K562 (cell line): ENCODE data around the gene SLC25A2.

Source experiments
- BHLHE40 ChIP-seq: IDR thresholded peaks from 2 replicates; pipeline ENCODE4 v1.6.1; 2011; ENCODE audit warnings: low read length, improper control_type of control experiment
- CTCF ChIP-seq, 3 experiments: IDR thresholded peaks in 2 of 3; conservative IDR thresholded peaks in 1 of 3; 2 replicates each; pipeline ENCODE4 v1.5.1; 2011 to 2012; ENCODE audit warnings: low read length in 3 of 3, mild to moderate bottlenecking in 3 of 3, control low read depth in 2 of 3, improper control_type of control experiment in 1 of 3, inconsistent platforms in 1 of 3, low read depth in 1 of 3, mixed read lengths in 1 of 3, moderate library complexity in 1 of 3; ENCODE audit not compliant: insufficient read depth in 2 of 3
- DMBX1 ChIP-seq: fragments of 250-450 bp; sonication (Bioruptor Pico); IDR thresholded peaks from 2 replicates; pipeline ENCODE4 v1.8.0; 2022; ENCODE audit warnings: inconsistent platforms, mild to moderate bottlenecking, moderate library complexity, borderline replicate concordance
- HMGXB4 ChIP-seq: sonication (generic); formaldehyde crosslinking; IDR thresholded peaks from 2 replicates; pipeline ENCODE4 v1.8.1; 2023; ENCODE audit warnings: mild to moderate bottlenecking, missing genetic modification reagents
- MLX ChIP-seq, 2 experiments: fragments of 450-650 bp in 1 of 2; sonication (generic) in 1 of 2; formaldehyde crosslinking; conservative IDR thresholded peaks; 2 replicates each; pipeline versions ENCODE4 v1.4.0 to v1.8.1; 2020 to 2022; ENCODE audit warnings: mild to moderate bottlenecking in 1 of 2, missing genetic modification reagents in 1 of 2
- RFX5 ChIP-seq: IDR thresholded peaks from 2 replicates; pipeline ENCODE4 v1.6.1; 2011; ENCODE audit warnings: low read depth, mild to moderate bottlenecking, improper control_type of control experiment, low read length
- ZBTB1 ChIP-seq: sonication (generic); formaldehyde crosslinking; IDR thresholded peaks from 2 replicates; pipeline ENCODE4 v1.8.1; 2023; ENCODE audit warnings: missing genetic modification reagents, low read depth, mild to moderate bottlenecking, borderline replicate concordance
- ZNF217 ChIP-seq: sonication (generic); formaldehyde crosslinking; IDR thresholded peaks from 2 replicates; pipeline ENCODE4 v1.8.0; 2022; ENCODE audit warnings: mild to moderate bottlenecking, missing genetic modification reagents
- TF ChIP-seq, protein P1 (sequence below): fragments of 450-650 bp; IDR thresholded peaks from 2 replicates; pipeline ENCODE4 v1.6.1; 2018; ENCODE audit not compliant: partially characterized antibody
- TF ChIP-seq, protein P2 (sequence below): fragments of 450-650 bp; formaldehyde crosslinking; IDR thresholded peaks from 2 replicates; pipeline ENCODE4 v1.4.0; 2022; ENCODE audit warnings: mild to moderate bottlenecking, moderate library complexity
- TF ChIP-seq, protein P3 (sequence below): sonication (generic); formaldehyde crosslinking; IDR thresholded peaks from 2 replicates; pipeline ENCODE4 v1.5.0; 2020; ENCODE audit warnings: missing genetic modification reagents

GRCh38 chr5:141343953-141344463, 40.2 kb upstream of the SLC25A2 start:
- TF ChIP-seq BHLHE40 (no peak), CTCF (IDR thresholded peaks at IDR 0.05 in 2 of 3, conservative IDR thresholded peaks at IDR 0.05 in 1 of 3; ENCODE audit: insufficient read depth in 2 of 3, low read depth in 1 of 3, low read length in 3 of 3) (no peak), RFX5 (no peak), DMBX1 (CRISPR knock-in tag) (no peak), HMGXB4 (CRISPR knock-in tag) (no peak), ZNF217 (CRISPR knock-in tag) (no peak), MLX (CRISPR knock-in tag; conservative IDR thresholded peaks at IDR 0.05) (no peak), ZBTB1 (CRISPR knock-in tag) (no peak)
- TF ChIP-seq, protein P1, sequence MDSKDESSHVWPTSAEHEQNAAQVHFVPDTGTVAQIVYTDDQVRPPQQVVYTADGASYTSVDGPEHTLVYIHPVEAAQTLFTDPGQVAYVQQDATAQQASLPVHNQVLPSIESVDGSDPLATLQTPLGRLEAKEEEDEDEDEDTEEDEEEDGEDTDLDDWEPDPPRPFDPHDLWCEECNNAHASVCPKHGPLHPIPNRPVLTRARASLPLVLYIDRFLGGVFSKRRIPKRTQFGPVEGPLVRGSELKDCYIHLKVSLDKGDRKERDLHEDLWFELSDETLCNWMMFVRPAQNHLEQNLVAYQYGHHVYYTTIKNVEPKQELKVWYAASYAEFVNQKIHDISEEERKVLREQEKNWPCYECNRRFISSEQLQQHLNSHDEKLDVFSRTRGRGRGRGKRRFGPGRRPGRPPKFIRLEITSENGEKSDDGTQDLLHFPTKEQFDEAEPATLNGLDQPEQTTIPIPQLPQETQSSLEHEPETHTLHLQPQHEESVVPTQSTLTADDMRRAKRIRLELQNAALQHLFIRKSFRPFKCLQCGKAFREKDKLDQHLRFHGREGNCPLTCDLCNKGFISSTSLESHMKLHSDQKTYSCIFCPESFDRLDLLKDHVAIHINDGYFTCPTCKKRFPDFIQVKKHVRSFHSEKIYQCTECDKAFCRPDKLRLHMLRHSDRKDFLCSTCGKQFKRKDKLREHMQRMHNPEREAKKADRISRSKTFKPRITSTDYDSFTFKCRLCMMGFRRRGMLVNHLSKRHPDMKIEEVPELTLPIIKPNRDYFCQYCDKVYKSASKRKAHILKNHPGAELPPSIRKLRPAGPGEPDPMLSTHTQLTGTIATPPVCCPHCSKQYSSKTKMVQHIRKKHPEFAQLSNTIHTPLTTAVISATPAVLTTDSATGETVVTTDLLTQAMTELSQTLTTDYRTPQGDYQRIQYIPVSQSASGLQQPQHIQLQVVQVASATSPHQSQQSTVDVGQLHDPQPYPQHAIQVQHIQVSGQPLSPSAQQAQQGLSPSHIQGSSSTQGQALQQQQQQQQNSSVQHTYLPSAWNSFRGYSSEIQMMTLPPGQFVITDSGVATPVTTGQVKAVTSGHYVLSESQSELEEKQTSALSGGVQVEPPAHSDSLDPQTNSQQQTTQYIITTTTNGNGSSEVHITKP: no peak
- TF ChIP-seq, protein P2, sequence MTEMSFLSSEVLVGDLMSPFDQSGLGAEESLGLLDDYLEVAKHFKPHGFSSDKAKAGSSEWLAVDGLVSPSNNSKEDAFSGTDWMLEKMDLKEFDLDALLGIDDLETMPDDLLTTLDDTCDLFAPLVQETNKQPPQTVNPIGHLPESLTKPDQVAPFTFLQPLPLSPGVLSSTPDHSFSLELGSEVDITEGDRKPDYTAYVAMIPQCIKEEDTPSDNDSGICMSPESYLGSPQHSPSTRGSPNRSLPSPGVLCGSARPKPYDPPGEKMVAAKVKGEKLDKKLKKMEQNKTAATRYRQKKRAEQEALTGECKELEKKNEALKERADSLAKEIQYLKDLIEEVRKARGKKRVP (CRISPR knock-in tag): no peak
- TF ChIP-seq, protein P3, sequence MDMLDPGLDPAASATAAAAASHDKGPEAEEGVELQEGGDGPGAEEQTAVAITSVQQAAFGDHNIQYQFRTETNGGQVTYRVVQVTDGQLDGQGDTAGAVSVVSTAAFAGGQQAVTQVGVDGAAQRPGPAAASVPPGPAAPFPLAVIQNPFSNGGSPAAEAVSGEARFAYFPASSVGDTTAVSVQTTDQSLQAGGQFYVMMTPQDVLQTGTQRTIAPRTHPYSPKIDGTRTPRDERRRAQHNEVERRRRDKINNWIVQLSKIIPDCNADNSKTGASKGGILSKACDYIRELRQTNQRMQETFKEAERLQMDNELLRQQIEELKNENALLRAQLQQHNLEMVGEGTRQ (CRISPR knock-in tag): no peak
